ENCODE measurements around the gene EPHA4. TPM values are rescaled to one million over a fixed set of nuclear protein-coding genes. Genes with fewer than 3 reads are reported as not detected.
A peak's percentile ranks its signal among the peaks of the same experiment; 100 is the strongest.

EPHA4 gene
- total and polyA plus RNA-seq, 2 donors (not counting 1 experiment from before 2014, with no cell fraction given) = 10.7 to 54.9 TPM

DNA sequence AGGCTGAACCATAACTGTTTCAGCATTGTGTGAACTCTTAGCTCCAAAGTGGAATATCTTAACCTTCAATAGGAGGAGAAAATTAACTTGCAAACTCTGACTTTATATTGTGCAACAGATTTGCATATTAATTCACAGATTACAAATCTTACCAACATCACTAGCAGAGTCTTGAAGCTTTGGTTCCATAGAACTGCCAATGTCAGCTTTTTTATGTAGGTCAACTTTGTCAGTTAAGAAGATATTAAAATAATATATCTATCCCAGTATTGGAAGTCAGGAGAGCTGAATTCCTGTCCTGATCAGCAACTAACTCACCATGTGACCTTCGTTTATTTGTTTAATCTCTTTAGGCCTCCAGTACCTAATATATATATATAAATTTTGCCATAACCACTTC is 121.8 kb downstream of the EPHA4 start:
- H3K4me3 Mint-ChIP-seq = no peak overlapping the region
- no peaks in the 10 kb centered on the region for H3K27me3 Mint-ChIP-seq
- H3K79me2 ChIP-seq (ENCODE audit: control insufficient read depth, insufficient read depth, low read length) = no peaks in the 10 kb centered on the region
- no peak for TF ChIP-seq EZH2 (IDR thresholded peaks at IDR 0.05; ENCODE audit: borderline replicate concordance, insufficient read depth, low read depth, low read length, poor library complexity, severe bottlenecking)
- no peak for TF ChIP-seq CTCF (IDR thresholded peaks at IDR 0.05)
- no peak for DNase-seq
- ATAC-seq (ENCODE audit: low read depth) = no peak
- WGBS (ENCODE audit: insufficient coverage) = no CpG with 5 or more reads among the region's 1 CpG
- ChIA-PET CTCF (no interaction called here), POLR2A (interaction anchor here (0.6 kb wide), 1 partner anchor 868 kb away, joined by 3 read pairs; no protein-coding TSS in a partner anchor)
- no peak overlapping the region for H3K27ac ChIP-seq (ENCODE audit: low read length in 2 of 2)
- H3K4me1 Mint-ChIP-seq = peaks cover 26% of the 10 kb centered on the region
- intact Hi-C loops (cut with micrococcal nuclease) = no loop called here
- H3K36me3 ChIP-seq (replicated peaks in 1 of 2; ENCODE audit: control extremely low read depth in 1 of 2, control insufficient read depth in 1 of 2, extremely low read depth in 1 of 2, insufficient read depth in 2 of 2, low read length in 1 of 2) = no peaks in the 10 kb centered on the region
- H2AFZ ChIP-seq (ENCODE audit: insufficient read depth, low read depth, low read length, poor library complexity, severe bottlenecking) = no peak overlapping the region
- no peak overlapping the region for H3K4me3 ChIP-seq (ENCODE audit: control extremely low read depth in 1 of 5, extremely low read depth in 1 of 5, insufficient read depth in 1 of 5, low read depth in 2 of 5, low read length in 4 of 5)
- H3K27ac Mint-ChIP-seq = no peak overlapping the region
- no peaks in the 10 kb centered on the region for H3K9me3 ChIP-seq (ENCODE audit: control extremely low read depth in 1 of 3, control insufficient read depth in 2 of 3, insufficient read depth in 1 of 3, low read length in 2 of 3)
- no peak overlapping the region for H3K9ac ChIP-seq (ENCODE audit: low read length)
- no peaks in the 10 kb centered on the region for H4K20me1 ChIP-seq (ENCODE audit: control insufficient read depth, insufficient read depth, low read length, poor library complexity, severe bottlenecking)
- no peaks in the 10 kb centered on the region for H3K9me3 Mint-ChIP-seq (ENCODE audit: insufficient read depth)
- no peaks in the 10 kb centered on the region for H3K27me3 ChIP-seq (replicated peaks in 1 of 4; ENCODE audit: control extremely low read depth in 1 of 4, control insufficient read depth in 3 of 4, insufficient read depth in 4 of 4, low read length in 3 of 4)
- no peak overlapping the region for H3K4me2 ChIP-seq (replicated peaks; ENCODE audit: low read depth, low read length, poor library complexity, severe bottlenecking)
- peaks cover 17 to 22% of the 10 kb centered on the region in 2 donors for H3K4me1 ChIP-seq (ENCODE audit: control insufficient read depth in 2 of 2, insufficient read depth in 2 of 2, low read length in 2 of 2)

DNA sequence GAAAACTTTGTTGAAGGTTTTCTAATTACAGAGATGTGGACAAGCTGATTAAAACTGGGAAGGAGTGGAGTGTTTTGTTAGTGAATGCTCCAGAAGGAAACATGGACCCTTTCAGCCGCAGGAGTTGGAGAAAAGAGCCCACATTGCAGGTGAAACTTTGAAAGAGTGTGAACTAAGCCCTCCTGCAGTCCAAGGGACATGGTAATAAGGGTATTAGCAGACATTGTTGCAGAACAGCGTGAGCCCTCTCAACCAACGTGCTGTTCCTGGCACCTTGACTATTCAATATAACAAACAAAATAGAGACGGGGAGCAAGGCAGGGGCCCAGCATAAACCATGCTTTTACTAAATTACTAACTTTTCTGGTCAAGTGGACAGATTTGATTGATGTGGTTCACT is 122.7 kb downstream of the EPHA4 start:
- DNase-seq (no peak), ATAC-seq (ENCODE audit: low read depth) (no peak)
- H4K20me1 ChIP-seq (ENCODE audit: control insufficient read depth, insufficient read depth, low read length, poor library complexity, severe bottlenecking) = no peaks in the 10 kb centered on the region
- no peaks in the 10 kb centered on the region for H3K9me3 ChIP-seq (ENCODE audit: control extremely low read depth in 1 of 3, control insufficient read depth in 2 of 3, insufficient read depth in 1 of 3, low read length in 2 of 3)
- intact Hi-C loops (cut with micrococcal nuclease) = no loop called here
- no peaks in the 10 kb centered on the region for H3K27me3 ChIP-seq (replicated peaks in 1 of 4; ENCODE audit: control extremely low read depth in 1 of 4, control insufficient read depth in 3 of 4, insufficient read depth in 4 of 4, low read length in 3 of 4)
- no peaks in the 10 kb centered on the region for H3K79me2 ChIP-seq (ENCODE audit: control insufficient read depth, insufficient read depth, low read length)
- H3K27ac ChIP-seq (ENCODE audit: low read length in 2 of 2) = no peak overlapping the region
- no peaks in the 10 kb centered on the region for H3K36me3 ChIP-seq (replicated peaks in 1 of 2; ENCODE audit: control extremely low read depth in 1 of 2, control insufficient read depth in 1 of 2, extremely low read depth in 1 of 2, insufficient read depth in 2 of 2, low read length in 1 of 2)
- H3K27ac Mint-ChIP-seq = no peak overlapping the region
- no peaks in the 10 kb centered on the region for H3K27me3 Mint-ChIP-seq
- ChIA-PET CTCF (no interaction called here), POLR2A (no interaction called here)
- H3K4me3 ChIP-seq (ENCODE audit: control extremely low read depth in 1 of 5, extremely low read depth in 1 of 5, insufficient read depth in 1 of 5, low read depth in 2 of 5, low read length in 4 of 5) = no peak overlapping the region
- TF ChIP-seq CTCF (IDR thresholded peaks at IDR 0.05) (no peak), EZH2 (IDR thresholded peaks at IDR 0.05; ENCODE audit: borderline replicate concordance, insufficient read depth, low read depth, low read length, poor library complexity, severe bottlenecking) (no peak)
- no peak overlapping the region for H3K4me3 Mint-ChIP-seq
- peaks cover 17 to 22% of the 10 kb centered on the region in 2 donors for H3K4me1 ChIP-seq (ENCODE audit: control insufficient read depth in 2 of 2, insufficient read depth in 2 of 2, low read length in 2 of 2)
- no peak overlapping the region for H3K9ac ChIP-seq (ENCODE audit: low read length)
- 100% methylated on average over 1 of the region's 4 CpGs for WGBS (ENCODE audit: insufficient coverage)
- peaks cover 26% of the 10 kb centered on the region for H3K4me1 Mint-ChIP-seq
- H3K4me2 ChIP-seq (replicated peaks; ENCODE audit: low read depth, low read length, poor library complexity, severe bottlenecking) = peak overlapping the region; percentile 32
- H3K9me3 Mint-ChIP-seq (ENCODE audit: insufficient read depth) = no peaks in the 10 kb centered on the region
- H2AFZ ChIP-seq (ENCODE audit: insufficient read depth, low read depth, low read length, poor library complexity, severe bottlenecking) = no peak overlapping the region
